Eye (tissue), 1 donor: Measurements from ENCODE around the gene FRRS1.

Experiments used
- DNase-seq: peaks from one replicate; pipeline ENCODE4 v3.0.0-alpha.2; 2015

FRRS1 gene

GRCh38 chr1:99674115-99675064 lies 92.0 kb downstream of the FRRS1 start:
- DNase-seq = no peak

DNA sequence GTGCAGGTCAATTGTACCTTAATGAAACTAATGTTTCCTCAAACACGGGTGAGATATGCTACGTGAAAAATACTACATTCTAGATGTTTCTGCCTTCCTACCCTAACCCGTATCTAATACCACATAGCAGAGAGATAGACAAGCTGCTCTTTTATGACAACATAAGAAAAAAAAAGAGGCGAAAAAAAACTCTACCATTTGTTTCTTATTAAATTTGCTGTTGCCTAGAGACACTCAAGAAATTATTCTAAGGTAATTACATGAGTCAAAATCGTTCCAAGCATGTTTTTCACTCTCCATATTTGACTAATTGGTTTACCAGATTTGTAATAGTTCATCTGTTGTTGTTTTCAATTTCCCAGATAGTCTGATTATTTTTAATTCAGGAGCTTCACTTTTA lies 93.1 kb downstream of the FRRS1 start:
- no peak for DNase-seq

GRCh38 chr1:99672530-99673213 lies 93.8 kb downstream of the FRRS1 start:
- DNase-seq = peak; percentile 37

GRCh38 chr1:99672038-99672437 lies 94.4 kb downstream of the FRRS1 start:
- DNase-seq = no peak

- no peak for DNase-seq
Observed at GRCh38 chr1:99670583-99670982, 95.9 kb downstream of the FRRS1 start.

DNA sequence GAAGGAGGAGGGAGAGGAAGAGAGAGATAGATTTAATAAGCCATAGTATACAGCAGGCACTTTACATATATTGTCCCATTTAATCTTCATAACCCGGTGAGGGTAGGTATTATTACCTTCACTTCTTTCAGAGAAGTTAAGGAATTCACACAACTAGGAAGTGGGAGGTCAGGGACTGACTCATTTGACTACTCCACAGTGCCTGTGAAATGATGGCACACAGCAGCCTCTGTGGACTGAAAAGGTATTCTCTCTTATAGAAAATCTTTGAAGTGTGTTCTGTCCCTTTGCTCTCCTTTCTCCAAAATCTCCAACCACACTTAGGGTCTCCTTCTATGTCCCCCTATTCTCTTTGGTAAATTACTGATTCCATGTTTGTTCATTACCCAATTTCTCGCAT lies 96.6 kb downstream of the FRRS1 start:
- DNase-seq = no peak

DNA sequence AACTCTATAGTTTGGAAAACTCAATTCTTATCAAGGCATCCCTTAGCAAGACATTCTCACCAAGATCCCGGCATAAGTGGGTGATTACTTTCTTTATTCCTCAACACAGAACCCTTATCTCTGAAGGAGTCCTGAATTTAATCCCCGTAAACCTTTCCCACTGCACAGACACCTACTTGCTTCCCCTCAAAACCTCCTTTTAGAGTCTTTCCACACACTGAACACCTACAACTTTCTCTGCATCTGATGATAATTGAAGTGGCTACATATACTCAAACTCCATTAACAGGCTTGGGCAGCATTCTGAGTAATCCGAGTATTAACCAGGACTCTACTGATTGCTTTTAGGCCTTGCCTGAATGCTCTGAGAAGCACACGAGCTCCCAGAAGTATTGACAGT lies 97.1 kb downstream of the FRRS1 start:
- DNase-seq = no peak

DNA sequence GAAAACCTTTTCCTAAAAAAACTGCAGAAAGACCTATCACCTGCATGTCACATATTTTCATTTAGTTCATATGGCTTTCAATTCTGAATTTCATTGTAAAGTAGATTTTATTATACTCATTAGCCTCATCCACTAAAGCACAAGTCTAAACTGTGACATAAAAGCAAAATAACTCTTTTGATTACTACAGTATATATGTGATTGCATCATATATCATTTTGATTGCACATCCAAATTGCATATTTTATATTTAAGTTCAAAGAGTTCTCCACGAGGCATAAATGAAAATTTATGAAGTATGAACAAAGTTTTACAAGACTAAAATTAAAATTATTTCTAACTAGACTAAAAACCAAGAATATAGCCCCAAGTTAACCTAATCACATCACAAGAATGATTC lies 101.2 kb downstream of the FRRS1 start:
- DNase-seq = no peak

GRCh38 chr1:99663501-99663900 lies 102.9 kb downstream of the FRRS1 start:
- DNase-seq = no peak

DNA sequence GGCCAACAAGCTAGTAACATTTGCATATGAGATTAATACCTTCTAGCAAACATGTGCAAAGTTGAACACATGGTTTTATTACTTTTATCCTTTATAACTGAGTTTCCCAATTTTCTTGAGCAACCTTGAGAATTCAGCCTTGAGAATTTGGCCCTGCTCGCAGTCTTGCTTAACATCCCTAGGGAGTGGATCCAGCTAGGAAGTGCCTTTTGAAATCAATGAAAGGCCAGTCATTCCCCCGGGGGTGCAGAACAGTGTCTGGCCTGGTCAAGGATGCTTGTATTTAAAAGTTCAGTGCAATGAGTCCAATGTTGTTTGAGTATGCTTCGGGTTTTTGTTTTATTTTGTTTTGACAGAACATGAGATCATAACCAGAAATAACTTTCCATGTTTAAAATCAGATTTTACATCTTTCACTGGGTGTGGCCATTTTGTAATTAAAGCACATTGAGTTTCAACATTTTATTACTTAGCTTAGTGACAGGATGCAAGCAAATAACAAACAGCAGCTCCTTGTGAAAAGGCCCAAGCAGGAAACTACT lies 103.8 kb downstream of the FRRS1 start:
- peak; percentile 30 for DNase-seq

- DNase-seq = no peak
Observed at GRCh38 chr1:99661780-99662179, 104.7 kb downstream of the FRRS1 start.

DNA sequence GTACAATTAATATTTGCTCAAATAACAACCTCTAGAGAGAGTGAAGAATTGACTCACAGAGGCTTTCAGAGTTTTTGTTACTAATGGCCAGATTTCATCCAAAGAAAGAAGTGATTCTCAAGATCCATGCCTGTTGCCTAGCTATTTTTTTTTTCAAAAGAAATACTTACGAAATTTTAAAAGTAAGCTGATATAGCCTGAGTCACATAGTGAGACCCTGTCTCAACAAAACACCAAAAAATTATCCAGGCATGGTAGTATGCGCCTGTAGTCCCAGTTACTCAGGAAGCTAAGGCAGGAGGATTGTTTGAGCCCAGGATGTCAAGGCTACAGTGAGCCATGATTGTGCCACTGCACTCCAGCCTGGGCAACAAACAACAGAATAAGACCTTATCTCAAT lies 105.9 kb downstream of the FRRS1 start:
- DNase-seq = no peak

- no peak for DNase-seq
Observed at GRCh38 chr1:99659755-99660210, 106.7 kb downstream of the FRRS1 start.
